GM18499 (cell line): Measurements from ENCODE around the gene DDX39A.
"Not testable (repeated sequence)": the region's sequence is repeated elsewhere in the genome, so short reads cannot be mapped to it uniquely, and the experiment has no call there.

Experiments used
- ATAC-seq: cut with Tn5 transposase; IDR thresholded peaks from one replicate; pipeline ENCODE4 v1.9.1; 2021; ENCODE audit warnings: moderate number of reproducible peaks; ENCODE audit not compliant: insufficient read depth, unreplicated experiment

The DDX39A gene

DNA sequence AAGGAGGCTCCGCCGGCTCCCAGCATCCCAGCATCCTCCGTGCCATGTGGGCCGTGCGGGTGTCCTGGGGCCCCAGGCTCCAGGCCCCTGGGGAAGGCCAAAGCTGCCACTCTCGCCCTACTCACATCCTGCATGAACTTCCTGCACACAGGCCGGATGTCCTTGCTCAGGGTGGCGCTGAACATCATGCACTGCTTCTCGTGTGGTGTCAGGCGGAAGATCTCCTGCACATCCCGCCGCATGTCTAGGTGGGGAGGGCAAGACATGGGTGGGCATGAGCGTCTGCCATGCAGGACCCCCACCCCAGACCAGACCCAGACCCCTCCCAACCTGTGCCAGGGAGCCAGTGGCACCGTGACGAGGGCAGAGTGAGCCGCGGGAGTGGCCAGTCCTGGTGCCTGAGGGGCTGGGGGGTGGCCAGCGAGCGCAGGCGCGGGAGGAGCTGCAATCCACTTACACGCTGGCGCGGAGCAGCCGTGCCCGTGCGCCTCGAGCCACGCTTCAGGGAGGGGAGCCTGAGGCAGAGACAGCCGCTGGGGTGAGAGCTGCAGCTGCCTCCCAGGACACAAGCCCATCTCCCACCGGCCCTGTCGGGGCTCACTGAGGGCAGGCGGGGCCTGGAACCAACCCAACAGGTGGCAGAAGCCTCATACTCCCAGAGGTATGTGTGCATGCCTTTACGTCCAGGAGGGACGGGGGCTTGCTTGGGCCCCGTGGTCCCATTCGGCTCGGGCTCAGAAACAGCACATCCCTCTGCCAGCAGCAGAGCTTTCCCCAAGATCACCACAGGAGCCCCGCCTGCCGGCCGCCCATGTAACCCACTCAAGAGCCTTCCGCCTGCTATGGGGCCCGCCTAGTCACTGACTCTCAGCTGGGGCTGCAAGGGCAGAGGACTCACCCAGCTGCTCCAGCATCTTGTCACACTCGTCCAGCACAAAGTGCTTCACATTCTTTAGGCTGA, 8.8 kb downstream of the DDX39A start:
- no peak for ATAC-seq

DNA sequence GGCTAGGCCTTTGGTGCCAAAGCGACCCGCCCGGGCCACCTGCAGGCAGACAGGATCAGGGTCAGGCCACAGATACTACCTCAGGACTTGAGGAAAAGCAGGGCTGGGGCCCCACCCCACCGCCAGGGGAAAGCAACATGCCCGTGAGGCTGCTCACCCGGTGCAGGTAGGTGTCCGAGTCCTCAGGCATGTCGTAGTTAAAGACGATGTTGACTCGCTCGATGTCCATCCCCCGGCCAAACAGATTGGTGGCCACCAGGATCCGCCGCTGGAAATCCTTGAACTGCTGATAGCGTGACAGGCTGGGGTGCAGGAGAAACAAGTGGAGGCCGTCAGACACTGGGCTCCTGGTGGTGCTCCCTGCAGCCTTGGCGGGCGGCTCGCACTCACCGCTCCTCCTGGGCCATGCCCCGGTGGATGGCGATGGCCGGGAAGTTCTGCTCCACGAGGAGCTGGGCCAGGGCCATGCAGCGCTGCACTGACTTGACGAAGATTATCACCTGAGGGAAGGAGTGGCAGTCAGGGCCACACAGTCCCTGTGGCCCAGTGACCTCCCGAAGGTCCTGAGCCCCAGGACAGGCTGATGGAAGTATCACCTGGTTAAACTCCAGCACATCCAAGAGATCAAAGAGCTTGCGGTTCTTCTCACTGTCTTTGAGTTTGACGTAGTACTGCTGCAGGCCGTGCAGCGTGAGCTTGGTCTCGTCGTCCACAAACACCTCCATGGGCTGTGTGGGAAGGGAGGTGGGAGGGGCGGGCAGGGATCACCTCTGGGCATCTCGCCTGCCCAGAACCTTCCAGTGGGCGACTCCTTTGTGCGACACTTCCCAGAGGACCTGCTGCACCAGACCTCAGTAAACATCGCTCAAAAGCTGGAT, 9.8 kb downstream of the DDX39A start:
- ATAC-seq, result no peak

DNA sequence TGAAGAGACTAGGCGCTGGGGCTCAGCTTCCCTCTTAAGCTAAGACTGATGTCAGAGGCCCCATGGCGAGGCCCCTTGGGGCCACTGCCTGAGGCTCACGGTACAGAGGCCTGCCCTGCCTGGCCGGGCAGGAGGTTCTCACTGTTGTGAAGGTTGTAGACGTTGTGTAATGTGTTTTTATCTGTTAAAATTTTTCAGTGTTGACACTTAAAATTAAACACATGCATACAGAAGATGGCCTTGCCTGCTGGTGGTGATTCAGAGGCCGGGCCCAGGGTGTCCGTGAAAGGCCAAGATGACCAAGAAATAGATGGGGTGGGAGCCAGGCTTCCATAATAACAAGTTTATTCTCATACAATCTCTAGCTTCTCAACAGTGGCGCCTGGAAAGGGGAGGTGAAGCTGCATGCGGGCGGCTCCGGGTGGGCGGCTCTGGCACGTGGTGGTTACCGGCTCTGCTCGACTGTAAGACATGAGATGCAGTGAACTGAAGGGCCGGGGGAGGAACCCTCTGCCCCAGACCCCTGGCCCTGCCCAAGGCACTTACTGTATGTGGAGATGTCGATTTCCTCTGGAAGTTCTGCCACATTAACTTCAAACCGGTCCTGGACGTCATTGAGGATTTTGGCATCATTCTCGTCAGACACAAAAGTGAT, 10.5 kb downstream of the DDX39A start:
- no peak for ATAC-seq

DNA sequence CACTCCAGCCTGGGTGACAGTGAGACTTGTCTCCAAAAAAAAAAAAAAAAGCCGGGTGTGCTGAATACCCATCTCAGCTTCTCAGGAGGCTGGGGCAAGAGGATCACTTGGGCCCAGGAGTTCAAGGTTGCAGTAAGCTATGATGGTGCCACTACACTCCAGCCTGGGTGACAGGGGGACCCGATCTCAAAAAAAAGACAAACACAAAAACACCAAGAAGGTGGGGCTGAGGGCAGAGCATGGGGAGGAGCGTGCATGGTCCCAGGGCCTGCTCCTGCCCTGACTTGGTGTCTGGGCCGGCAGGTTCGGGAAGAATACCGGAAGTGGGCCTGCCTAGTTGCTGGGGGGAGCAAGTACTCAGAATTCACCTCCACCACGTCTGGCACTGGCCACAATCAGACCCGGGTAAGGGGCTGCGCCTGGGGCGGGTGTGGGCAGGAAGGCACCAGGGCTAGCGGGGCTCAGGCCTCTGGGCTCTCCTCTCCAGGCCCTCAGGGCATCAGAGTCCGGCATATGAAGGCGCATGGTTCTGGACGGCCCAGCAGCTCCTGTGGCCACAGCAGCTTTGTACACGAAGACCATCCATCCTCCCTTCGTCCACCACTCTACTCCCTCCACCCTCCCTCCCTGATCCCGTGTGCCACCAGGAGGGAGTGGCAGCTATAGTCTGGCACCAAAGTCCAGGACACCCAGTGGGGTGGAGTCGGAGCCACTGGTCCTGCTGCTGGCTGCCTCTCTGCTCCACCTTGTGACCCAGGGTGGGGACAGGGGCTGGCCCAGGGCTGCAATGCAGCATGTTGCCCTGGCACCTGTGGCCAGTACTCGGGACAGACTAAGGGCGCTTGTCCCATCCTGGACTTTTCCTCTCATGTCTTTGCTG, 11.3 kb downstream of the DDX39A start:
- ATAC-seq, result no peak

DNA sequence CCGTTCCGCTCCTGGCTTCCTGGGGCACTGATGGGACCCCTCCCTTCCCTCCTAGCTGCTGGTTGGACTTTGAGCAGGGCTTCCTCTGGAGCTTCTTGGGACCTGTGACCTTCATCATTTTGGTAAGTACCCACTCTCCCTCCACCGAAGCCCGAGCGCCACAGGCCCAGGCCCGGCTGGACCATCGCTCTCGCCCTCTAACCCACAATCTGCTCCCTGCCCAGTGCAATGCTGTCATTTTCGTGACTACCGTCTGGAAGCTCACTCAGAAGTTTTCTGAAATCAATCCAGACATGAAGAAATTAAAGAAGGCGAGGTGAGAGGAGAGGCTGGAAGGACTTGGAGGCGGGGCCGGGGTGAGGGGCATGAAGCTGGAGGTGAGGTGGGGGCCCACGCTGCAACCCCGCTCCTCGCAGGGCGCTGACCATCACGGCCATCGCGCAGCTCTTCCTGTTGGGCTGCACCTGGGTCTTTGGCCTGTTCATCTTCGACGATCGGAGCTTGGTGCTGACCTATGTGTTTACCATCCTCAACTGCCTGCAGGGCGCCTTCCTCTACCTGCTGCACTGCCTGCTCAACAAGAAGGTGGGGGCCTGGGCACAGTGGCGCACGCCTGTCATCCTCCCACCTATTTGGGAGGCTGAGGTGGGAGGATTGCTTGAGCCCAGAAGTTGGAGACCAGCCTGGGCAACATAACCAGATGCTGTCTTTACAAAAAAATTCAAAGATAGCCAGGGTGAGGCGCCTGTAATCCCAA, 12.3 kb downstream of the DDX39A start:
- no peak for ATAC-seq

DNA sequence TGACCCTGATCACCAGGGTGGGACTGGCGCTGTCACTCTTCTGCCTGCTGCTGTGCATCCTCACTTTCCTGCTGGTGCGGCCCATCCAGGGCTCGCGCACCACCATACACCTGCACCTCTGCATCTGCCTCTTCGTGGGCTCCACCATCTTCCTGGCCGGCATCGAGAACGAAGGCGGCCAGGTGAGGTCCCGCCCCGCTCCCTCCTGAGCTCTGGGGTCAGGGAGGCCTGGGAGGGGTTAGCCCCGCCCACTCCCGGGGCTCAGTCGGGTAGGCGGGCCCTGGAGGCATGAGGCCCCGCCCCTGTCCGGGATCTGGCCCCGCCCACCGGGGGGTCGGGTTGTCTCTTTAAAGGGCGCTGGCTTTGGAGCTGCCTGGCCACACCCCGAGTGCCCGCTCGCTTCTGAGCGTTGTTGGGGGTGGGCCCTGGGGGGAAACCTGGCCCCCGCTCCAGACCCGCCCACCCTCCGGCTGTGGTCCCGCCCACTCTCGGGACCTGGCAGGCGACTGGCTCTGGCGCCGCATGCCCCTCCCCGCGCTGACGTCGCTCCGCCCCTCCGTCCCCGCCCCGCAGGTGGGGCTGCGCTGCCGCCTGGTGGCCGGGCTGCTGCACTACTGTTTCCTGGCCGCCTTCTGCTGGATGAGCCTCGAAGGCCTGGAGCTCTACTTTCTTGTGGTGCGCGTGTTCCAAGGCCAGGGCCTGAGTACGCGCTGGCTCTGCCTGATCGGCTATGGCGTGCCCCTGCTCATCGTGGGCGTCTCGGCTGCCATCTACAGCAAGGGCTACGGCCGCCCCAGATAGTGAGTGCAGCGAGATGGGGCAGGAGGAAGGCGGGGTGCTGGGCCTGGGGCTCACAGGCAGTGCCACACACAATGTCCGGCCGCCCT, 13.1 kb downstream of the DDX39A start:
- ATAC-seq, result no peak

DNA sequence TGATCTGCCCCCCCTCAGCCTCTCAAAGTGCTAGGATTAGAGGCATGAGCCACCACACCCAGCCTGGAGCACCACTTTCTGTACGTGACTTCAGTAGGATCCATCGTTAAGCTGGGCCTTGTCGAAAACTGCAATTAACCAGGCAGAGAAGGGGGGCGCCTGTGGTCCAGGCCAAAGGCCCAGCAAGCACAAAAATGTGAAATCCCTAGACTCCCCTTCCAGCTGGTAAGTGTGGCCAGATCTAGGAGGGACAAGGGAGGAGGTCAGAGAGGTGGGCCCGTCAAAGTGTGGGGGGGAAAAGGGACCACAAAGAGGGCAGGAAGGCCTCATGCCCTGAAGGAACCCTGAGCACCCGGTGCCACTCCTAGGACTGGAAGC, 13.8 kb downstream of the DDX39A start:
- no peak for ATAC-seq

DNA sequence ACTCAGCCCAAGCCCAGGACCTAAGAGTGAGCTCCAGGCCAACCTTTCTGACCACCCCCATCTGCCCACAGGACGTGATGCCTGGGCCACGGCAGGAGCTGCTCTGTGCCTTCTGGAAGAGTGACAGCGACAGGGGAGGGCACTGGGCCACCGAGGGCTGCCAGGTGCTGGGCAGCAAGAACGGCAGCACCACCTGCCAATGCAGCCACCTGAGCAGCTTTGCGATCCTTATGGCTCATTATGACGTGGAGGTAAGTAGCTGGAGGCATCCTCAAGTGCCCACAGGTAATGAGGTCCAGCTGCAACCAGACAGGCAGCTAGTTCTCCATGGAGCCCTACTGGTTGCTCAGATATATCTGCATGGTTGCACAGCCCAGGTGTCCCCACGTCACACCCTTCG, 14.8 kb downstream of the DDX39A start:
- no peak for ATAC-seq

DNA sequence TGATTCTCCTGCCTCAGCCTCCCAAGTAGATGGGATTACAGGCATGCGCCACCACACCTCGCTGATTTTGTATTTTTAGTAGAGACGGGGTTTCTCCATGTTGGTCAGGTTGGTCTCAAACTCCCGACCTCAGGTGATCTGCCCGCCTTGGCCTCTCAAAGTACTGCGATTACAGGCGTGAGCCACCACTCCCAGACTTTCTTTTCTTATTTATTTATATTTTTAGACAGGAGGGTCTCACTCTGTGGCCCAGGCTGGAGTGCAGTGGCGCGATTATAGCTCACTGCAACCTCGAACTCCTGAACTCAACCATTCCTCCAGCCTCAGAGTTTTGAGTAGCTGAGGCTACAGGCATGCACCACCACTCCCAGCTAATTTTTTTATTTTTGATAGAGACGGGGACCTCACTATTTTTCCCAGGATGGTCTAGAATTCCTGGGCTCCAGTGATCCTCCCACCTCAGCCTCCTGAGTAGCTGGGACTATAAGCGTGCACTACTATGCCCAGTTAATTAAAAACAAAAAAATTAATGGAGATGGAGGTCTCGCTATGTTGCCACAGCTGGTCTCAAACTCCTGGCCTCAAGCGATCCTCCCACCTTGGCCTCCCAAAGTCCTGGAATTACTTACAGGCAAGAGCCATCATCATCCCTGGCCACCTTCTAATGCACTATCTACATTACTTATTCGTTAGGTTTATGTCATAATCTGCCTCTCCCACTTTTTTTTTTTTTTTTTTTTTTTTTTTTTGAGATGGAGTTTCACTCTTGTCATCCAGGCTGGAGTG, 15.8 kb downstream of the DDX39A start:
- ATAC-seq, result not testable (repeated sequence)

DNA sequence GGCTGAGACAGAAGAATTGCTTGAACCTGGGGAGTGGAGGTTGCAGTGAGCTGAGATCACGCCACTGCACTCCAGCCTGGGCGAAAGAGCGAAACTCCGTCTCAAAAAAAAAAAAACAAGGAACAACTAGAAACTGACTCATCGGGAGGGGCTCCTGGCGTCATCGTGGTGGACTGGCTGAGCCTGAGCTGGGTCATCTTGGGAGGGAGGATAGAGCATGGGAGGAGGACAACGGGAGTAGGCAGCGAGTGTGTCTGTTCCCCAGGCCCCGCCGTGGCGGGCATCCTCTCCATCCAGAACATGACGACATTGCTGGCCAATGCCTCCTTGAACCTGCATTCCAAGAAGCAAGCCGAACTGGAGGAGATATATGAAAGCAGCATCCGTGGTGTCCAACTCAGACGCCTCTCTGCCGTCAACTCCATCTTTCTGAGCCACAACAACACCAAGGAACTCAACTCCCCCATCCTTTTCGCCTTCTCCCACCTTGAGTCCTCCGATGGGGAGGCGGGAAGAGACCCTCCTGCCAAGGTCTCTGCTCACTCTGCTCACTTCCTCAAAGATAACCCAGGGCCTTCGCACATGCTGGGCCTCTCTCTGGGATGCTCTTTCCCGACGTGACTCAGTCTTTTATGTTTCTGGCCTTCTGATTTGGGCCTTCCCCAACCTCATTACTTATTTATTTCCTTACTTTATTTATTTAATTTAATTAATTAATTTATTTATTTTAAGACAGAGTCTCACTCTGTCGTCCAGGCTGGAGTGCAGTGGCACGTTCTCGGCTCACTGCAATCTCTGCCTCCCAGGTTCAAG, 16.6 kb downstream of the DDX39A start:
- no peak for ATAC-seq

DNA sequence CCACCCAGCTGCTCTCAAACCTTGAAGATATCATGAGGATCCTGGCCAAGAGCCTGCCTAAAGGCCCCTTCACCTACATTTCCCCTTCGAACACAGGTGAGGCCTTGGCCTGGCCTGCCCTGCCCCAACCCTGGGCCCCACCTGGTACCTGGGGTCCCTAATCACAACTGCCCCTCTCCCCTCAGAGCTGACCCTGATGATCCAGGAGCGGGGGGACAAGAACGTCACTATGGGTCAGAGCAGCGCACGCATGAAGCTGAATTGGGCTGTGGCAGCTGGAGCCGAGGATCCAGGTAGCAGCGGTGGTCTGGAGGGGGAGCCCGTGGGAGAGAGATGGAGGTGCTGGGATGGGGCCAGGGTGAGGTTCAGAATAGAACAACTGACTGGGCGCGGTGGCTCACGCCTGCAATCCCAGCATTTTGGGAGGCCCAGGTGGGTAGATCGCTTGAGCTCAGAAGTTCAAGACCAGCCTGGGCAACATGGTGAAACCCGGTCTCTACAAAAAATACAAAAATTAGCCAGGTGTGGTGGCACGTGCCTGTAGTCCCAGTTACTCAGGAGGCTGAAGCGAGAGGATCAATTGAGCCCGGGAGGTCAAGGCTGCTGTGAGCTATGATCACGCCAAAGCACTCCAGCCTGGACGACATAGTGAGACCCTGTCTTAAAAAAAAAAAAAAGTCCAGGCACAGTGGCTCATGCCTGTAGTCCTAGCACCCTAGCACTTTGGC, 17.5 kb downstream of the DDX39A start:
- no peak for ATAC-seq

DNA sequence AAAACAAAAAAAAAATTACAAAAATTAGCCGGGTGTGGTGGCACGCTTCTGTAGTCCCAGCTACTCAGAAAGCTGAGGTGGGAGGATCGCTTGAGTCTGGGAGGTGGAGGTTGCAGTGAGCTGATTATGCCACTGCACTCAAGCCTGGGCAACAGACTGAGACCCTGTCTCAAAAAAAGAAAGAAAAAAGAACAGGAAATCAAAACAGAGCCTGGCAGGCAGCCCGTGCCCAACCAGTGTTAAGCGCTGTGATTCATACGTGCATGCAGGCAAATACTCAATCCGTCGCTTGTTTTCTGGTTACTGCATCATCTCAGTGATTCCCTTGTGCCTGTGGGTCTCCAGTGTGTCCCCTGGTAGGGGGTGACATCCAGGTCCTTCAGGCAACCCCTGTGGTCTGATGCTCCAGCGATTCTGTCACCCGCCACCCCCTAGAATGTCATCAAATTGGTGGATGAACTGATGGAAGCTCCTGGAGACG, 18.1 kb downstream of the DDX39A start:
- ATAC-seq, result no peak

DNA sequence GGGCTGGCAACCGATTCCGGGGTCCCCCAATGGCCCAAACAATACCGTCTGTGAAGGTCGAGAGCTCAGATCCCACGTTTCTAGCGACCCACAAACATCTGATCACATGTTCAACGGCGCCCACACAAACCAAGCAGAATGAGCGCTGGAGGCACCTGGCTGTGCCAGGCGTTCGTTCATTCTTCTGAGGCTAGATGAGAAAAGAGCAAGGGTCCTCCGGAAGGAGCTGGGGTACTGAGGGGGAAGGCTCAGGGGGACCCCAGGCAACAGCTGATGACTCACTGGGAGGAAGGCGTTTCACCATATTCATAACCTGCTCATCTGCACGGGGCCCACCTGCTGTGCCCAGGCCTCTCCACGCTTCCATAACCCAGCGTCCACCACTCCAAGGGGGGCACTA, 22.0 kb downstream of the DDX39A start:
- ATAC-seq, result not testable (repeated sequence)

DNA sequence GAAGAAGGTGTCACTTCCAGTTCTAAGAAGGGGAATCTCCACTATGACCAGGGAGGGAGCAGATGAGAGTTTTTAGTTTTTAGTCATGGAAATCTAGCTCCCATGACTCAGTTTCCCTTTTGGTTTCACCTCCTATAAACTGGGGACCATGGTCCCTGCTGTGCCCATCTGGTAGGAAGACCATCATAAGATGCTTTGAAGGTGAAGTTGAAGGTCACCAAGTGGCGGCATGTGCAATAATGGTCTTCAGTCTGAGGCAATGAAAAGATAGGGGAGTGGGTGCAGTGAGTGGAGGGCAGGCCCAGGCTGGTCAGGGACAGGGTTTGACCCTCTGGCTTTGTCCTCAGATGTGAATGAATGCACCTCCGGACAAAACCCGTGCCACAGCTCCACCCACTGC, 22.4 kb downstream of the DDX39A start:
- not testable (repeated sequence) for ATAC-seq

DNA sequence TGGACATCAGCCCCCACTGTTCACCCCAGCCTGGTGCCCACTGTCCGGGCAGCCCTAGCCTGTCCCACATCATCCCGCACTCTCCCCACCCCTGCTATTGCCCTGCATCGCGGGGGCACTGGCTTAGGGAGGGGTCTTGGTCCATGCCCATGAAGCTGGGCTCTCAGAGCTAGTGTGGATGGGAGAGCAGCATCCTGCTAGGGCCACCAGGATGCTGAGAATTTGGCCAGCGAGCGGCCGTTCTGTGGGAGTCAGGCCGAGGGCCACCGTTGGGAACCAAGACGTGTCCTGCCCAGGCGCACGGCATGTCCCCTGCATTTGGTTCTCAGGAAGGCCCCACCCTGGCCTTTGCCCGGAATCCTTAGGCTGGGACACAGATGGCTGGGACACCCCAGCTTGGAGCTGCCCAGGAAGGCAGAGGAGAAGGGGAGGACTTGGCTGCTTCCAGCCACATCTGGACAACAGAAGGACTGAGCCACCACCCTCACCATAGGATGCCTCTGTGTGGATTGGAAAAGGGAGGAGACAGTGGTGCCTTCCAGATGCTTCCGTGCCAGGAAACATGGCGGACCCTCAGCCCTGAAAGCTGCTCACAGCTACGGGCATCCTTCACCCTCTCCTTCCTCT, 23.3 kb downstream of the DDX39A start:
- no peak for ATAC-seq
